HT-29 (cell line): ENCODE results near the gene TMEM61. TPM values are rescaled to one million over a fixed set of nuclear protein-coding genes. Genes with fewer than 3 reads are reported as not detected.

Experiments
- DNase-seq: peaks from one replicate; pipeline ENCODE4 v3.0.0-alpha.2; 2015; ENCODE audit warnings: low spot score
- total RNA-seq: library from RNA; depleted of rRNA; stranded (reverse); fragments of >200 nt; shearing (Covaris generic); gene quantifications from 2 replicates; pipeline ENCODE4 v1.2.3, GENCODE V29; 2014; rRNA removed

Gene TMEM61
- total RNA-seq, 1 experiment from 2014 or later, result 4.8 TPM

DNA sequence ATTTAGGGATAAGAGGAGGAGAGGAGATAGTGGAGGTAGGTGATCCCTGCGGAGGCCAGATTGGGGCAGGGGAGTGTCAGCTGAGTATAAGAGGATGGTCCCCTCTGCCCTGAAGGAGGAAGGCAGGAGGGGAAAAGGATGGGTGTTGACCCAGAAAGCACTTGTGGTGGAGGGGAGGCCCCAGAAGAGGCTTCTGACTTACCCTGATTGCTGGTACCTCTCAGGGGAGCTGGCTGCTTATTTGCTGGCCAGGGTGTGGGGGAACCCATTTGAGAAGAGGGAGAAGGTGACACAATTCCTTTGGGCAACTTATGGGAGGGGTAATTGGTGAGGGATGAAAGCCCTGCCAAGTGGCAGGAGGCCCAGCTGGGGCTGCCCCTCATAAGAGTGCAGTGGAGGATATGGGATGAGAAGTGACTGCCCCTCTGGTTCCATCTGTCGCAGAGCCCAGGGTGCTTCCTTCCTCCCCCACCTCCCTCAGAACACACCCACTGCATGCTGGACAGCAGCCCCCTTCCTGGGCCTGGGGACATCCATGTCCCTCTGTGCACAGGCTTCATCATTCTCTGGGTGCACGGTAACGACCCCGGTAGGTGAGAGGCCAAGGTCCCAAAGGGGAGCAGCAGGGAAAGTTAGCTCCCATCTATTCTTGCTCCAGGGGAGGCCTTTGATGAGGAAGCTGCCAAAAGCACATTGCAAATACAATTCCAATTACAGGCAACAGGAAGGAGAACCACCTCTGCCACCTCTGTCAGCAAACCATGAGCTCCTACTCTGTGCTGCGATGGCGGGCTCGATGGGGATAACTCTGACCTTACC, 57.5 kb downstream of the TMEM61 start:
- DNase-seq, result no peak

DNA sequence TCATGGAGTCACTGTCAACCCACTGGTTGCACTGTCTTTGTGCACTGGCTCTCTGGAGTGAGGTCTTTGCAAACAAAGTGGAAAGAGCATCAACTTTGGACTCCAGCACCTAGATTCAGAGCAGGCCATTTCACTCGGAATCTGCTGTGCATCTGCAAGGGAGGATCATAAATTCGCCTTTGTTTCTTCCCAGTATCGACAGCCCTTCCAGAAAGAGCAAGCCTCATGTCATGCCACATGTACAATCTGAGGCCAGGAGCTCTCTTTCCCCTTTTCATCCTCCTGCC, 58.1 kb downstream of the TMEM61 start:
- no peak for DNase-seq

DNA sequence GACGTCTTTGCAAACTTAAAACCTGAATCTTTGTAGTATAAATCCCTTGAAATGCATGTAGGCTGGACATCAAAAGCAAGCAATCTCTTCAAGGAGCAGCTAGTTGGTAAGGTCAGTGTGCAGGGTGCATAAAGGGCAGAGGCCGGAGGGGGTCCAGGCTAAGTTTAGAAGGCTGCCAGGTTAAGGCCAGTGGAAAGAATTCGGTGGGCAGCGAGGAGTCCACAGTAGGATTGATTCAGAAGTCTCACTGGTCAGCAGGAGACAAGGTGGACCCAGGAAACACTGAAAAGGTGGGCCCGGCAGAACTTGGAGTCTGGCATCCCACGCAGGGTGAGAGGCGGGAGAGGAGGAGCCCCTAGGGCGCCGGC, 58.5 kb downstream of the TMEM61 start:
- no peak for DNase-seq

DNA sequence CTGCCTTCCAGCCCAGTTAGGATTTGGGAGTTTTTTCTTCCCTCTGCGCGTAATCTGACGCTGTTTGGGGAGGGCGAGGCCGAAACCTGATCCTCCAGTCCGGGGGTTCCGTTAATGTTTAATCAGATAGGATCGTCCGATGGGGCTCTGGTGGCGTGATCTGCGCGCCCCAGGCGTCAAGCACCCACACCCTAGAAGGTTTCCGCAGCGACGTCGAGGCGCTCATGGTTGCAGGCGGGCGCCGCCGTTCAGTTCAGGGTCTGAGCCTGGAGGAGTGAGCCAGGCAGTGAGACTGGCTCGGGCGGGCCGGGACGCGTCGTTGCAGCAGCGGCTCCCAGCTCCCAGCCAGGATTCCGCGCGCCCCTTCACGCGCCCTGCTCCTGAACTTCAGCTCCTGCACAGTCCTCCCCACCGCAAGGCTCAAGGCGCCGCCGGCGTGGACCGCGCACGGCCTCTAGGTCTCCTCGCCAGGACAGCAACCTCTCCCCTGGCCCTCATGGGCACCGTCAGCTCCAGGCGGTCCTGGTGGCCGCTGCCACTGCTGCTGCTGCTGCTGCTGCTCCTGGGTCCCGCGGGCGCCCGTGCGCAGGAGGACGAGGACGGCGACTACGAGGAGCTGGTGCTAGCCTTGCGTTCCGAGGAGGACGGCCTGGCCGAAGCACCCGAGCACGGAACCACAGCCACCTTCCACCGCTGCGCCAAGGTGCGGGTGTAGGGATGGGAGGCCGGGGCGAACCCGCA, 59.1 kb downstream of the TMEM61 start, which contains the start of gene PCSK9:
Gene PCSK9, plus strand, starts transcription at position 207 of the 741 bp plus-strand sequence. Its CDS starts 290 bp downstream, at position 497.
- no peak for DNase-seq

DNA sequence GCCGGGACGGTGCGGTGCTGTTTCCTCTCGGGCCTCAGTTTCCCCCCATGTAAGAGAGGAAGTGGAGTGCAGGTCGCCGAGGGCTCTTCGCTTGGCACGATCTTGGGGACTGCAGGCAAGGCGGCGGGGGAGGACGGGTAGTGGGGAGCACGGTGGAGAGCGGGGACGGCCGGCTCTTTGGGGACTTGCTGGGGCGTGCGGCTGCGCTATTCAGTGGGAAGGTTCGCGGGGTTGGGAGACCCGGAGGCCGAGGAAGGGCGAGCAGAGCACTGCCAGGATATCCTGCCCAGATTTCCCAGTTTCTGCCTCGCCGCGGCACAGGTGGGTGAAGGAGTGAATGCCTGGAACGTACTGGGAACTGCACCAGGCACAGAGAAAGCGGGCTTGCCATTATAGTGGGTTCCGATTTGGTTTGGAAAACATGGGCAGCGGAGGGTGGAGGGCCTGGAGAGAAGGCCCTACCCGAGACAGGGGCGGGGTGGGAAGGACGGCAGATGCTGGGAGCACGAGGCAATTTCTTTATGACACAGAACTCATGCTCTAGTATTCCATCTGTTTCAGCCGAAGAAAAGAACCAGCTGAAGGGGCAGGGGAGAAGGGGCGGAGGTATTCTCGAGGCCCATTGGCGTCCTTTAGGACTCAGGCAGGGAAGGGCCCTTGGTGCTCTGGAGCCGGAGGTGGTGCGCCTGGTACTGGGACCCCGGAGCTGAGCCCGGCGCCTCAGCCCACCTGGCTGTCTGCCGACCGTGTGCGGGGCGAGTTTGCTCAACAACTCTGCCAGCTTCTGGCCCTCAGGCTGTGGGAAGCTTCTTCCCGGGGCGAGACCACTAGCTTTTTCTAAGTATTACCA, 59.9 kb downstream of the TMEM61 start:
- no peak for DNase-seq

DNA sequence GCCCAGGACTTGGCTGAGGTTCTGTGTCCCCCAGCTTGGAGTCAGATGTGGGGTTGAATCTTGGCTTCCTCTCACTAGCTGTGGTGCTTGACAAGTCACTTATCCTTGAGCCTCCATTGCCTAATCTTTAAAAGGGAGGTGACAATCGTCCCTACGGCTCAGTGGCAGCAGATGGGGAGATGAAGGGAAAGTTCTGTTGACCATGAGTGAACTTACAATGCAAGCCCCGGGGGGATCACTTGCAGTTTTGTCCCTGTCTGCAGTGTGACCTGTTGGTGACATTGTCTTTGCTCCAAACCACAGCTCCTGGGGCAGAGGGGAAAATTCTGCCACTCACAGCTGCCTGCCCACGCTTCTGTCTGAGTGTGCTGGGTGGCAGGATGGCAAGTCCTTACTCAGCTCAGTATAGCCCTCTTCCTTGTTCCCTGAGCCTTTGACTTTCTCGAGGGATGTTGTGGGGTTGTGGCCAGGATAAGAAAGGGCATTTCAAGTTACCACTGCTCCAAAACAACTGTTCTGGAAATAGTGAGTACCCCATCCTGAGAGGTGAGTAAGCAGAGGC, 60.6 kb downstream of the TMEM61 start:
- DNase-seq, result no peak

DNA sequence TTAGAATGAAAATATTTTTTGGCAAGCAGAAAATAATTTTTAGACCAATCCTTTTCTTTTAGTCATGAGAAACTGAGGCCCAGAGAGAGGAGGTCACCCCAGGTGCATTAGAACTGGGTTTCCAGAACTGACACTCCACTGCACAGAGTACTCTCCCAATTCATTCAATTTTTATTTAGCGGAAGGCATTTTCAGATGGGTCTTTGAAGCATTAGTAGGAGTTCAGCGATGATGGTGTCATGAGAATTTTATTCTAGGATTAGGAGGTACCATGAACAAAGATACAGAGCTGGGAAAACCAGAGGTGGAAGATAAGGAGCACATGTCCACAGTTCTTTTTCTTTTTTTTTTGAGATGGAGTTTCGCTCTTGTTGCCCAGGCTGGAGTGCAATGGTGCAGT, 61.2 kb downstream of the TMEM61 start:
- DNase-seq, result no peak

Other genes with a start within 250 kb of the TMEM61 start
- gene PARS2, start 216.1 kb upstream of the TMEM61 start, total RNA-seq, result 6.4 and 7.2 TPM in 2 replicates
- 26.7 and 27.6 TPM in 2 replicates for gene TTC22, start 179.3 kb upstream of the TMEM61 start, total RNA-seq
- gene DHCR24, start 93.4 kb upstream of the TMEM61 start, total RNA-seq, result 316 and 325 TPM in 2 replicates
- gene BSND, start 18.3 kb downstream of the TMEM61 start, total RNA-seq, result 0.10 TPM in 1 of 2 replicates, not detected in the other
- gene PCSK9, start 58.9 kb downstream of the TMEM61 start, total RNA-seq, result 4.7 and 6.1 TPM in 2 replicates
- 27.2 and 28.4 TPM in 2 replicates for gene USP24, start 234.7 kb downstream of the TMEM61 start, total RNA-seq